IMR-90 (cell line): ENCODE results near the gene PCDHB11. TPM values are rescaled to one million over a fixed set of nuclear protein-coding genes. Genes with fewer than 3 reads are reported as not detected.

Experiments used
- ATAC-seq: fragments of 200-7000 bp; cut with Tn5 transposase; 2 replicates; pipeline ENCODE4 v1.9.1; 2020; ENCODE audit warnings: low read depth, mild to moderate bottlenecking, moderate library complexity
- Bru-seq: library from RNA; stranded (reverse); fragments of 400-500 nt; gene quantifications from one replicate; lab custom pipeline; 2021; lab: Mats Ljungman, UMichigan
- BruChase-seq, 2 experiments: library from RNA; stranded (reverse); fragments of 400-500 nt; gene quantifications; one replicate each; lab custom pipeline; 2021; lab: Mats Ljungman, UMichigan
- BruUV-seq: library from RNA; stranded (reverse); fragments of 400-500 nt; replicated peaks from 2 replicates; lab custom pipeline; 2021; lab: Mats Ljungman, UMichigan
- CTCF ChIA-PET: fragments of 300-600 bp; formaldehyde crosslinking; extraction: SDS; loops from one replicate; lab custom pipeline; 2021; ENCODE audit warnings: antibody characterized with exemption; lab: Yijun Ruan, JAX
- POLR2A ChIA-PET: fragments of 300-600 bp; sonication (Branson Sonifier 250); formaldehyde crosslinking; loops from one replicate; lab custom pipeline; 2022; ENCODE audit warnings: antibody characterized with exemption; ENCODE audit not compliant: unreplicated experiment; lab: Charles Lee
- DNase-seq: peaks from one replicate; pipeline ENCODE4 v3.0.0; 2013
- H2AFZ ChIP-seq: replicated peaks from 2 replicates; pipeline ENCODE3; 2013; ENCODE audit warnings: low read length, mild to moderate bottlenecking; ENCODE audit not compliant: poor library complexity
- H2AK5ac ChIP-seq: 2 replicates; pipeline ENCODE4 v1.6.1; 2013; ENCODE audit warnings: low read depth, low read length, inconsistent platforms
- H2AK9ac ChIP-seq: replicated peaks from 2 replicates; pipeline ENCODE3; 2013; ENCODE audit warnings: mild to moderate bottlenecking, low read depth, low read length, moderate library complexity; ENCODE audit not compliant: poor library complexity
- H2BK120ac ChIP-seq: 2 replicates; pipeline ENCODE4 v1.6.1; 2013; ENCODE audit warnings: low read depth, low read length, inconsistent platforms
- H2BK15ac ChIP-seq: 3 replicates; pipeline ENCODE4 v1.6.1; 2013; ENCODE audit warnings: low read depth, low read length, inconsistent platforms
- H2BK20ac ChIP-seq: 2 replicates; pipeline ENCODE4 v1.6.1; 2013; ENCODE audit warnings: low read depth, mild to moderate bottlenecking, inconsistent platforms, low read length, moderate library complexity
- H2BK5ac ChIP-seq: 2 replicates; pipeline ENCODE4 v1.6.1; 2013; ENCODE audit warnings: mild to moderate bottlenecking, low read depth, low read length, inconsistent platforms; ENCODE audit not compliant: poor library complexity, severe bottlenecking
- H3K14ac ChIP-seq: replicated peaks from 2 replicates; pipeline ENCODE4 v1.6.1; 2013; ENCODE audit warnings: low read depth, low read length, inconsistent platforms
- H3K18ac ChIP-seq: 2 replicates; pipeline ENCODE4 v1.6.1; 2013; ENCODE audit warnings: low read depth, low read length, control low read depth
- H3K23ac ChIP-seq: 2 replicates; pipeline ENCODE4 v1.6.1; 2013; ENCODE audit warnings: low read depth, low read length, inconsistent platforms
- H3K27ac ChIP-seq: 2 replicates; pipeline ENCODE4 v1.5.1; 2013; ENCODE audit warnings: mild to moderate bottlenecking, control low read depth, low read length; ENCODE audit not compliant: insufficient read depth
- H3K27me3 ChIP-seq: 2 replicates; pipeline ENCODE4 v1.6.1; 2013; ENCODE audit warnings: low read length; ENCODE audit not compliant: control insufficient read depth, insufficient read depth
- H3K36me3 ChIP-seq: 2 replicates; pipeline ENCODE4 v1.6.1; 2013; ENCODE audit warnings: low read length, mixed read lengths; ENCODE audit not compliant: control insufficient read depth, insufficient read depth
- H3K4ac ChIP-seq: 2 replicates; pipeline ENCODE4 v1.6.1; 2013; ENCODE audit warnings: low read depth, low read length, inconsistent platforms
- H3K4me1 ChIP-seq: 2 replicates; pipeline ENCODE4 v1.6.1; 2013; ENCODE audit warnings: low read length, mixed read lengths; ENCODE audit not compliant: control insufficient read depth, insufficient read depth
- H3K4me2 ChIP-seq: 2 replicates; pipeline ENCODE4 v1.6.1; 2013; ENCODE audit warnings: low read depth, mild to moderate bottlenecking, control low read depth, low read length, moderate library complexity
- H3K4me3 ChIP-seq: 2 replicates; pipeline ENCODE4 v1.5.1; 2013; ENCODE audit warnings: low read depth, mild to moderate bottlenecking, control low read depth, low read length, moderate library complexity; ENCODE audit not compliant: insufficient read depth
- H3K56ac ChIP-seq: 2 replicates; pipeline ENCODE4 v1.6.1; 2013; ENCODE audit warnings: low read length, inconsistent platforms; ENCODE audit not compliant: insufficient read depth; ENCODE audit errors: extremely low read depth
- H3K79me1 ChIP-seq, 2 experiments: 2 replicates each; pipeline ENCODE4 v1.6.1; 2013; ENCODE audit warnings: low read length in 2 of 2, inconsistent platforms in 1 of 2, low read depth in 1 of 2
- H3K9ac ChIP-seq: 2 replicates; pipeline ENCODE4 v1.6.1; 2013; ENCODE audit warnings: low read depth, low read length, control low read depth
- H3K9me1 ChIP-seq: 2 replicates; pipeline ENCODE4 v1.6.1; 2013; ENCODE audit warnings: low read length, inconsistent platforms; ENCODE audit not compliant: insufficient read depth
- H3K9me3 ChIP-seq: 2 replicates; pipeline ENCODE4 v1.6.1; 2013; ENCODE audit warnings: low read length; ENCODE audit not compliant: control insufficient read depth, insufficient read depth
- H4K20me1 ChIP-seq: 2 replicates; pipeline ENCODE4 v1.6.1; 2013; ENCODE audit warnings: low read length, inconsistent platforms; ENCODE audit not compliant: insufficient read depth
- H4K5ac ChIP-seq: 2 replicates; pipeline ENCODE4 v1.6.1; 2013; ENCODE audit warnings: mild to moderate bottlenecking, low read depth, low read length, control low read depth
- H4K8ac ChIP-seq, 2 experiments: 2 replicates each; pipeline ENCODE4 v1.6.1; 2013; ENCODE audit warnings: low read depth in 2 of 2, low read length in 2 of 2, control low read depth in 1 of 2, inconsistent platforms in 1 of 2
- H4K91ac ChIP-seq: 2 replicates; pipeline ENCODE4 v1.6.1; 2013; ENCODE audit warnings: low read depth, low read length, inconsistent platforms; ENCODE audit not compliant: insufficient read depth
- BHLHE40 ChIP-seq: fragments of 150-350 bp; IDR thresholded peaks from 2 replicates; pipeline ENCODE4 v1.6.1; 2016; ENCODE audit warnings: mild to moderate bottlenecking, low read depth, low read length
- CEBPB ChIP-seq: IDR thresholded peaks from 2 replicates; pipeline ENCODE4 v1.6.1; 2012; ENCODE audit warnings: low read depth, low read length, improper control_type of control experiment
- CHD1 ChIP-seq: IDR thresholded peaks from 2 replicates; pipeline ENCODE4 v1.6.1; 2012; ENCODE audit warnings: low read depth, low read length, improper control_type of control experiment
- CTCF ChIP-seq: conservative IDR thresholded peaks from 2 replicates; pipeline ENCODE4 v1.5.1; 2012; ENCODE audit warnings: mild to moderate bottlenecking, low read depth, low read length, improper control_type of control experiment
- ELK1 ChIP-seq: fragments of 150-350 bp; IDR thresholded peaks from 2 replicates; pipeline ENCODE4 v1.6.1; 2016; ENCODE audit warnings: low read depth, mild to moderate bottlenecking, low read length, moderate library complexity, borderline replicate concordance
- FOS ChIP-seq: fragments of 150-350 bp; IDR thresholded peaks from 2 replicates; pipeline ENCODE4 v1.6.1; 2016; ENCODE audit warnings: low read depth, low read length
- MAFK ChIP-seq: IDR thresholded peaks from 2 replicates; pipeline ENCODE4 v1.6.1; 2012; ENCODE audit warnings: low read depth, low read length, improper control_type of control experiment
- NFE2L2 ChIP-seq: fragments of 150-350 bp; IDR thresholded peaks from 2 replicates; pipeline ENCODE4 v1.6.1; 2016; ENCODE audit warnings: low read depth, mild to moderate bottlenecking, low read length
- POLR2A ChIP-seq: IDR thresholded peaks from 2 replicates; pipeline ENCODE4 v1.6.1; 2012; ENCODE audit warnings: mild to moderate bottlenecking, low read depth, low read length
- RAD21 ChIP-seq: IDR thresholded peaks from 2 replicates; pipeline ENCODE4 v1.6.1; 2012; ENCODE audit warnings: low read length, improper control_type of control experiment
- RCOR1 ChIP-seq: IDR thresholded peaks from 2 replicates; pipeline ENCODE4 v1.6.1; 2012; ENCODE audit warnings: mild to moderate bottlenecking, low read length, improper control_type of control experiment; ENCODE audit not compliant: insufficient replicate concordance
- RFX5 ChIP-seq: IDR thresholded peaks from 2 replicates; pipeline ENCODE4 v1.8.0; 2012; ENCODE audit warnings: low read depth, mild to moderate bottlenecking, low read length, moderate library complexity
- WGBS, 2 experiments: methylation state at CpG; one replicate each; pipeline versions ENCODE4 v1.1.5 to v1.1.7; 2013; ENCODE audit warnings: missing lambda C conversion rate in 2 of 2; ENCODE audit not compliant: insufficient read length in 1 of 2; ENCODE audit errors: extremely low coverage in 2 of 2; 5-methylcytosine and 5-hydroxymethylcytosine counted together
- dilution Hi-C: fragments of 300-500 bp; cut with HindIII; formaldehyde crosslinking; loops from one replicate; pipeline ENCODE4 v1.14.3; 2018; ENCODE audit warnings: low sequenced_read_pairs; ENCODE audit not compliant: unreplicated experiment
- in situ Hi-C: fragments of 300-500 bp; cut with MboI; formaldehyde crosslinking; loops from 3 replicates; pipeline ENCODE4 v1.14.3; 2019; ENCODE audit warnings: low sequenced_read_pairs, inconsistent platforms, mixed read lengths
- intact Hi-C: fragments of 100-400 bp; cut with micrococcal nuclease; formaldehyde crosslinking; loops from 2 replicates; pipeline ENCODE4 v1.10.0; 2022
- long read RNA-seq: library from polyadenylated mRNA; unstranded; transcript quantifications from one replicate; pipeline ENCODE4 v2.0.0, GENCODE V29; 2021; ENCODE audit not compliant: unreplicated experiment
- polyA plus RNA-seq, 3 experiments: library from polyadenylated mRNA; depleted of rRNA; stranded (reverse); fragments of >200 nt; gene quantifications; 2 replicates each; pipeline ENCODE4 v1.2.3, GENCODE V29; 2012; ENCODE audit warnings: low replicate concordance in 1 of 3
- total RNA-seq: library from RNA; depleted of rRNA; stranded (reverse); fragments of >200 nt; gene quantifications from 2 replicates; pipeline ENCODE4 v1.2.3, GENCODE V29; 2012; rRNA removed

Gene PCDHB11
- total RNA-seq: under 0.01 TPM in 2 replicates
- 0.05 TPM in 1 of 2 replicates, not detected in the other for polyA plus RNA-seq (2012; rRNA removed)
- polyA plus RNA-seq (2012; cell fraction: cytosol; rRNA removed): 0.02 and 0.15 TPM in 2 replicates
- polyA plus RNA-seq (2012; cell fraction: nucleus; rRNA removed; ENCODE audit: low replicate concordance): 0.08 and 0.10 TPM in 2 replicates
- Bru-seq, nascent RNA: percentile 42 among the genes with signal in this experiment
- percentile 59 among the genes with signal in this experiment for BruChase-seq, experiment 1, labeled RNA remaining after a 6-hour chase
- BruChase-seq, experiment 2, labeled RNA remaining after a 2-hour chase: percentile 57 among the genes with signal in this experiment
- long read RNA-seq, full-length matches to known transcripts: 1 of 1 reads
- long read RNA-seq, partial matches to known transcripts: 0 of 1 reads
- long read RNA-seq, other reads (novel, unspliced or antisense): 0 of 1 reads

- Histone ChIP-seq H3K9me1 (no peaks in the 10 kb centered on the region), H4K5ac (no peak within 1 kb of the TSS), H4K8ac (no peak within 1 kb of the TSS), H3K4me3 (peak within 1 kb of the TSS; percentile 25; the same call in 1 of the 2 replicates), H3K56ac (no peak within 1 kb of the TSS), H3K14ac (no peak within 1 kb of the TSS), H3K27ac (no peak within 1 kb of the TSS), H2BK5ac (no peak within 1 kb of the TSS), H2BK20ac (no peak within 1 kb of the TSS), H3K27me3 (no peaks in the 10 kb centered on the region), H2BK120ac (no peak within 1 kb of the TSS), H2AK9ac (no peak within 1 kb of the TSS), H2AK5ac (no peak within 1 kb of the TSS), H3K4ac (no peak within 1 kb of the TSS), H4K91ac (no peak within 1 kb of the TSS), H3K9ac (no peak within 1 kb of the TSS), H3K9me3 (peaks cover 10% of the 10 kb centered on the region), H3K23ac (no peak within 1 kb of the TSS), H3K18ac (no peak within 1 kb of the TSS), H3K4me2 (peak within 1 kb of the TSS; percentile 16; the same call in 1 of the 2 replicates), H3K79me1 (no peaks in the 10 kb centered on the region), H3K36me3 (no peaks in the 10 kb centered on the region), H2BK15ac (no peak within 1 kb of the TSS), H4K20me1 (no peaks in the 10 kb centered on the region), H2AFZ (no peak within 1 kb of the TSS), H3K4me1 (no peaks in the 10 kb centered on the region)
- DNase-seq (no peak), ATAC-seq (no peak)
- intact Hi-C loops (no loop called here), in situ Hi-C loops (no loop called here), dilution Hi-C loops (no loop called here)
- TF ChIP-seq RAD21 (no peak), ELK1 (no peak), NFE2L2 (no peak), RFX5 (no peak), POLR2A (no peak), CTCF (no peak), CEBPB (no peak), FOS (no peak), CHD1 (no peak), BHLHE40 (no peak), RCOR1 (no peak), MAFK (no peak)
- WGBS, 2 experiments: 0% methylated on average over 1 of the region's 21 CpGs; no CpG with 5 or more reads in 1 of the 2 experiments
- POLR2A ChIA-PET: no interaction called here
- CTCF ChIA-PET: interaction anchor here (0.9 kb wide), 1 partner anchor 214 kb away, joined by 3 read pairs; the partner anchor contains the start of gene PCDHGA10
- no TSS peak for BruUV-seq
Measured at GRCh38 chr5:141199359-141200235, at the start of gene PCDHB11. PCDHB11 (plus strand) TSS chr5:141199627; CDS start chr5:141199775, 148 bp downstream.
